ENCODE data around the gene AGPAT3. TPM values are rescaled to one million over a fixed set of nuclear protein-coding genes. Genes with fewer than 3 reads are reported as not detected.

The AGPAT3 gene
- total RNA-seq, 4 donors from 2014 or later, result 40.6 to 80.5 (median 65.3) TPM

DNA sequence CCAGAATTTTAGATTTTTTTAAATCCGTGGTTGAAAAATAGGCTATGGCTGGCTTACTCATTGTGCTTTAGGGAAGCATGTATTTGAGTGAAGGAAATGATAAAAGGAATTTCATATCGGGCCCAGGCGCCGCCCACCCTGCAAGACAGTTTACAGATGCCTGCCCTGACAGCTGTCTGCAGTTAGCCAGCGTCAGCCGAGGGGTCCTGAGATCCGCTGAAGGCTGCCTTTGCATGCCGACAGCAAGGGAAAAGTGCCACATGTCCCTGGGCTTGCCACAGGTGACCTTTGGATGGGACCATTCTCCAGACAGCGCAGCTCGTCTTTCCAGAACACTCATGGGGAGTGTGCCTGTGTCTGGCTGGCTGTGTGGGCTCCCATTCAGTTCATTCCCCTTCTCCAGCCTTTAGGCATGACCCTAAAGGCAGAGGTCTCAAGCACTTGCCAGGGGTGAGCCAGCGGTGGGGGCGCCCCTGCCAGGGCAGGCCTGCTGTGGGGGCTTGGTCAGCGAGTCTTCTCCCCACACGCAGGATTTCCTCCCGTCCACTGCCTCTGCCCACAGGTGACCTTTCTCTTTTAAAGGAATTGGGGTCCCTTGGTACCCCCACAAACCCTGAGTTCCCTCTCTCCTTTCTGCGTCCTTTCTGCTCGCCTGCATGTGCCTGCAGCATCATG, 101.0 kb downstream of the AGPAT3 start:
- intact Hi-C loops (cut with DNase I), result no loop called here
- no peak overlapping the region for H3K27ac ChIP-seq
- TF ChIP-seq, protein P1, sequence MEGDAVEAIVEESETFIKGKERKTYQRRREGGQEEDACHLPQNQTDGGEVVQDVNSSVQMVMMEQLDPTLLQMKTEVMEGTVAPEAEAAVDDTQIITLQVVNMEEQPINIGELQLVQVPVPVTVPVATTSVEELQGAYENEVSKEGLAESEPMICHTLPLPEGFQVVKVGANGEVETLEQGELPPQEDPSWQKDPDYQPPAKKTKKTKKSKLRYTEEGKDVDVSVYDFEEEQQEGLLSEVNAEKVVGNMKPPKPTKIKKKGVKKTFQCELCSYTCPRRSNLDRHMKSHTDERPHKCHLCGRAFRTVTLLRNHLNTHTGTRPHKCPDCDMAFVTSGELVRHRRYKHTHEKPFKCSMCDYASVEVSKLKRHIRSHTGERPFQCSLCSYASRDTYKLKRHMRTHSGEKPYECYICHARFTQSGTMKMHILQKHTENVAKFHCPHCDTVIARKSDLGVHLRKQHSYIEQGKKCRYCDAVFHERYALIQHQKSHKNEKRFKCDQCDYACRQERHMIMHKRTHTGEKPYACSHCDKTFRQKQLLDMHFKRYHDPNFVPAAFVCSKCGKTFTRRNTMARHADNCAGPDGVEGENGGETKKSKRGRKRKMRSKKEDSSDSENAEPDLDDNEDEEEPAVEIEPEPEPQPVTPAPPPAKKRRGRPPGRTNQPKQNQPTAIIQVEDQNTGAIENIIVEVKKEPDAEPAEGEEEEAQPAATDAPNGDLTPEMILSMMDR (IDR thresholded peaks at IDR 0.05), result no peak
- TF ChIP-seq POLR2A (IDR thresholded peaks at IDR 0.05), result no peak
- peaks cover 15 to 21% of the 10 kb centered on the region in 2 donors for H3K36me3 ChIP-seq
- no peaks in the 10 kb centered on the region for H3K27me3 ChIP-seq
- H3K9me3 ChIP-seq, result no peaks in the 10 kb centered on the region
- H3K4me1 ChIP-seq, result no peaks in the 10 kb centered on the region
- H3K4me3 ChIP-seq (replicated peaks in 1 of 3), result no peak overlapping the region
- DNase-seq, result no peak
- 91 to 95% methylated on average over 17 of the region's 17 CpGs for WGBS, 2 donors

DNA sequence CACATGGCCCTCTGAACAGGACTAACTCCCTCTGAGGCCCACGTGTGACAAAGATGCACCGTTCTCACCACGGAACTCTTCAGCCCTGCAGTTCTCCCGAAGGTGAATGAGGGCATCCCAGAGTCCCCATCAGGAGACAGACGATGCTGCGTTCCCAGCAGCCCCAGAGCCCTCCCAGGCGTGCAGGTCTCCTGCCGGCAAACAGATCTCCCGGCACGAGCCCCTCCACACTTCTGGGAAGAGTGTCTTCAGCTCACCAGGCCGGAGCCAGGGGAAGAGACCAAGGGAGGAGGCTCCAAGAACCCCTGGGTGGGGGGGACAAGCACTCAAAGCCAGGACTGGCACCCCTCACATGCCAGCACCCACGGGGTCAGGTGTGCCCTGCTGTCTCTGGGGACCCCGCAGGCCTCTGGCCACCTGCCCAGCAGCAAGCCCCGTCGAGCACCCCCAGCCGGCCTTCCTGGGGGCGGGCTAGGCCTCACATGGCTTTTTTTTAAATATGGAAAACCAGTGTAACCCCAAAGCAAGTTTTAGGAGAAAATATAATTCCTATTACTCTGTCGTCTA, 102.0 kb downstream of the AGPAT3 start:
- H3K27ac ChIP-seq, result no peak overlapping the region
- TF ChIP-seq, protein P1 (IDR thresholded peaks at IDR 0.05), result no peak
- H3K36me3 ChIP-seq, result peaks cover 24 to 31% of the 10 kb centered on the region in 2 donors
- intact Hi-C loops (cut with DNase I), result no loop called here
- no peaks in the 10 kb centered on the region for H3K9me3 ChIP-seq
- no peaks in the 10 kb centered on the region for H3K4me1 ChIP-seq
- no peak overlapping the region for H3K4me3 ChIP-seq (replicated peaks in 1 of 3)
- H3K27me3 ChIP-seq, result no peaks in the 10 kb centered on the region
- no peak for DNase-seq
- 89 to 92% methylated on average over 15 to 18 of the region's 18 CpGs for whole genome bisulfite sequencing, 2 donors

DNA sequence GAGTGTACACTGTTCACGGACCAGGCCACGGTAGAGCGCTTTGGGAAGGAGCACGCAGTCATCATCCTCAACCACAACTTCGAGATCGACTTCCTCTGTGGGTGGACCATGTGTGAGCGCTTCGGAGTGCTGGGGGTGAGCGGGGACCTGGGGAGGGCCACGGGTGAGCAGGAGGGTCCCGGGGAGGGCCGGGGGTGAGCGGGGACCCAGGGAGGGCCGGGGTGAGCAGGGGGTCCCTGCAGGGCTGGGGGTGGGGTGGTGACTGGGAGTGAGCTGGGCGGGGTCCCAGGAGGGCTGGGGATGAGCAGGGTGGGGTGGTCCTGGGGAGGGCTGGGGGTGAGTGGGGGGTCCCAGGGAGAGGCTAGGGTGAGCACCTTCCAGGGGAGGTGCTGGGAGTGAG, 103.0 kb downstream of the AGPAT3 start:
- no peaks in the 10 kb centered on the region for H3K27me3 ChIP-seq
- no peak overlapping the region for H3K27ac ChIP-seq
- H3K4me1 ChIP-seq, result no peaks in the 10 kb centered on the region
- TF ChIP-seq, protein P1 (IDR thresholded peaks at IDR 0.05), result no peak
- no peak for TF ChIP-seq POLR2A (IDR thresholded peaks at IDR 0.05)
- peaks cover 24 to 37% of the 10 kb centered on the region in 2 donors for H3K36me3 ChIP-seq
- WGBS, 2 donors, result 81 to 90% methylated on average over 7 to 13 of the region's 15 CpGs
- DNase-seq, result no peak
- no peak overlapping the region for H3K4me3 ChIP-seq (replicated peaks in 1 of 3)
- intact Hi-C loops (cut with DNase I), result no loop called here
- no peaks in the 10 kb centered on the region for H3K9me3 ChIP-seq

DNA sequence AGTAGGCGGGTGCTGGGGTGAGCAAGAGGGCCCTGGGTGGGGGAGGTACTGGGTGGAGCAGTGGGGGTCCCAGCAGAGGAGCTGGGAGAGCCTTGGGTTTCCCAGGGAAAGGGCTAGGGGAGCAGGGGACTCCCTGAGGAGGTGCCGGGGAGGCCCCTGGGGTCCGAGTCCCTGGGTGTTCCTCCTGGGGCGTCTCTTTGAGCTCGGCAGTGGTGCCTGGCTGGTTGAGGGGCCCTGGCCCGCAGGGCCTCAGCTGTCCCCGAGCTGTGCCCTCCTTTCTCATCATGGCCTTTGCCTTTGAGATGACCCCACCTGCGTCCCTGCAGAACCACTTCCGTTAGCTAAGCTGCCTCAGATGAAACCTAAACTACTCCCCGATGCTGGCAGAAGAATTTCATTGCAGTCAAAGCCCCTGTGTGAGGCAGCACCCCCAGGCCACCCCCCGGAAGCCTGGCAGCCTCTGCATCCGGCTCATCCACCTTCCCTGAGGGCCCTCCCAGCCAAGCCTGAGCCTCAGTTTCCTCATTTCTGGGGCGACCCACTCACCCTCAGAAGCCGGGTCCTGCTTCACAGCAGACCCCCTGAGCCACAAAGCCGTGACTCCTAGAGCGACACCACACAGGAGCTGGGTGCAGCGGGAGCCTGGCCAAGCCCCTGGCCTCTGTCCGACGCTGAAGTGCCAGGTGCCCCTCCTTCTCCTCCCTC, 103.5 kb downstream of the AGPAT3 start:
- 72 to 88% methylated on average over 12 to 19 of the region's 19 CpGs for WGBS, 2 donors
- DNase-seq, result peak in 1 of 2 donors; percentile 51
- peaks cover 24 to 37% of the 10 kb centered on the region in 2 donors for H3K36me3 ChIP-seq
- intact Hi-C loops (cut with DNase I), result no loop called here
- TF ChIP-seq, protein P1 (IDR thresholded peaks at IDR 0.05), result no peak
- TF ChIP-seq POLR2A (IDR thresholded peaks at IDR 0.05), result no peak
- no peaks in the 10 kb centered on the region for H3K9me3 ChIP-seq
- H3K4me1 ChIP-seq, result no peaks in the 10 kb centered on the region
- H3K27ac ChIP-seq, result no peak overlapping the region
- H3K4me3 ChIP-seq (replicated peaks in 1 of 3), result no peak overlapping the region
- no peaks in the 10 kb centered on the region for H3K27me3 ChIP-seq

GRCh38 chr21:43969115-43969444, 104.1 kb downstream of the AGPAT3 start:
- DNase-seq, result no peak
- Histone ChIP-seq H3K27me3 (no peaks in the 10 kb centered on the region), H3K4me1 (no peaks in the 10 kb centered on the region), H3K4me3 (replicated peaks in 1 of 3) (no peak overlapping the region), H3K27ac (no peak overlapping the region), H3K9me3 (no peaks in the 10 kb centered on the region), H3K36me3 (peaks cover 24 to 37% of the 10 kb centered on the region in 2 donors)
- TF ChIP-seq POLR2A (IDR thresholded peaks at IDR 0.05), result no peak
- TF ChIP-seq, protein P1 (IDR thresholded peaks at IDR 0.05), result no peak
- intact Hi-C loops (cut with DNase I), result no loop called here
- 84 to 91% methylated on average over 12 to 13 of the region's 17 CpGs for WGBS, 2 donors
